Gastroesophageal sphincter (tissue), 4 donors: ENCODE measurements around the gene CC2D1A. TPM values are rescaled to one million over a fixed set of nuclear protein-coding genes. Genes with fewer than 3 reads are reported as not detected.

Experiments used
- ATAC-seq: fragments of 150-250 bp; one replicate; pipeline ENCODE4 v1.9.1; 2016; ENCODE audit warnings: mild to moderate bottlenecking, moderate library complexity
- H3K27ac ChIP-seq, 4 donors: fragments of 200-600 bp; sonication (generic) in 3 of 4; 1 replicate in 3 of 4; 2 replicates in 1 of 4; pipeline ENCODE4 v1.5.1; 2016 to 2019
- H3K27me3 ChIP-seq: fragments of 200-600 bp; sonication (generic); one replicate; pipeline ENCODE4 v1.5.1; 2019
- H3K36me3 ChIP-seq, 2 donors: fragments of 200-600 bp; sonication (generic); one replicate each; pipeline ENCODE4 v1.5.1; 2019; ENCODE audit warnings: control low read depth in 1 of 2
- H3K4me1 ChIP-seq, 3 donors: fragments of 200-600 bp; sonication (generic); 1 replicate in 2 of 3; 2 replicates in 1 of 3; pipeline ENCODE4 v1.5.1; 2016 to 2019; ENCODE audit warnings: control low read depth in 2 of 3
- H3K4me3 ChIP-seq, 2 donors: fragments of 200-600 bp; sonication (generic); one replicate each; pipeline ENCODE4 v1.5.1; 2019; ENCODE audit warnings: mild to moderate bottlenecking in 1 of 2, moderate library complexity in 1 of 2
- H3K9me3 ChIP-seq, 3 donors: fragments of 200-600 bp; sonication (generic); one replicate each; pipeline ENCODE4 v1.5.1; 2017 to 2019; ENCODE audit warnings: control low read depth in 2 of 3
- CTCF ChIP-seq, 4 experiments: fragments of 200-600 bp in 2 of 4; fragments of 450-650 bp in 2 of 4; sonication (generic) in 1 of 4; IDR thresholded peaks; one replicate each; pipeline ENCODE4 v1.5.1; 2017 to 2019; ENCODE audit warnings: antibody characterized with exemption in 4 of 4, mild to moderate bottlenecking in 2 of 4, moderate library complexity in 2 of 4
- EP300 ChIP-seq: sonication (generic); formaldehyde crosslinking; IDR thresholded peaks from one replicate; pipeline ENCODE4 v1.6.1; 2017; ENCODE audit warnings: antibody characterized with exemption, mild to moderate bottlenecking
- POLR2A ChIP-seq, 2 donors: fragments of 450-650 bp; IDR thresholded peaks; one replicate each; pipeline ENCODE4 v1.6.1; 2017; ENCODE audit warnings: antibody characterized with exemption in 2 of 2, mild to moderate bottlenecking in 2 of 2, moderate library complexity in 1 of 2
- POLR2AphosphoS5 ChIP-seq: sonication (generic); formaldehyde crosslinking; IDR thresholded peaks from one replicate; pipeline ENCODE4 v1.6.1; 2017; ENCODE audit warnings: antibody characterized with exemption
- WGBS, 2 donors: methylation state at CpG; one replicate each; pipeline ENCODE4 v1.1.5; 2018; ENCODE audit warnings: low coverage in 1 of 2; 5-methylcytosine and 5-hydroxymethylcytosine counted together
- total RNA-seq, 4 donors: library from RNA; depleted of rRNA; stranded (reverse); fragments of >200 nt; gene quantifications; one replicate each; pipeline ENCODE4 v1.1.0, GENCODE V29; 2016

CC2D1A gene
- 10 to 100 TPM; 15.6 to 36.8 (median 22.4) TPM for total RNA-seq

- WGBS, 2 donors: 17 to 24% methylated on average over 10 to 17 of the region's 86 CpGs
- TF ChIP-seq POLR2A (IDR thresholded peaks at IDR 0.05) (peak; percentile 40 to 62), CTCF (IDR thresholded peaks at IDR 0.05) (peak in 3 of 4 experiments; percentile 20 to 22 (median 20)), EP300 (no peak), POLR2AphosphoS5 (peak; percentile 55)
- H3K4me3 ChIP-seq: peak within 1 kb of the TSS; percentile 73 to 85
- peaks cover 0 to 21% (median 7%) of the 10 kb centered on the region in 3 donors for H3K4me1 ChIP-seq
- H3K36me3 ChIP-seq: peaks cover 0 to 22% of the 10 kb centered on the region in 2 donors
- H3K27me3 ChIP-seq: no peaks in the 10 kb centered on the region
- peak; percentile 99 for ATAC-seq
- H3K27ac ChIP-seq: peak within 1 kb of the TSS; percentile 8 to 82 (median 70)
- no peaks in the 10 kb centered on the region for H3K9me3 ChIP-seq
These were observed at the start of gene CC2D1A, which contains the start of gene BRME1 for GRCh38 chr19:13905634-13906520. TSS of gene CC2D1A (plus strand) at chr19:13906201. CDS start at chr19:13906442, 241 bp downstream. TSS of gene BRME1 (minus strand) at chr19:13906117. CDS start at chr19:13904892, 1,225 bp downstream.

- H3K27me3 ChIP-seq: no peaks in the 10 kb centered on the region
- H3K9me3 ChIP-seq: no peaks in the 10 kb centered on the region
- TF ChIP-seq CTCF (IDR thresholded peaks at IDR 0.05) (no peak), POLR2AphosphoS5 (no peak), EP300 (no peak), POLR2A (IDR thresholded peaks at IDR 0.05) (no peak)
- no peak for ATAC-seq
- 49 to 89% methylated on average over 2 of the region's 2 CpGs for WGBS, 2 donors
- no peak overlapping the region for H3K4me3 ChIP-seq
- H3K27ac ChIP-seq: no peak overlapping the region
- peaks cover 0 to 46% (median 10%) of the 10 kb centered on the region in 3 donors for H3K4me1 ChIP-seq
- no peaks in the 10 kb centered on the region for H3K36me3 ChIP-seq
These were observed 49.5 kb upstream of the CC2D1A start for GRCh38 chr19:13856497-13856896.

- TF ChIP-seq POLR2A (IDR thresholded peaks at IDR 0.05) (no peak), EP300 (no peak), CTCF (IDR thresholded peaks at IDR 0.05) (peak in 2 of 4 experiments; percentile 5 to 19), POLR2AphosphoS5 (peak; percentile 67)
- no peaks in the 10 kb centered on the region for H3K9me3 ChIP-seq
- no peaks in the 10 kb centered on the region for H3K27me3 ChIP-seq
- peaks cover 0 to 42% (median 11%) of the 10 kb centered on the region in 3 donors for H3K4me1 ChIP-seq
- WGBS, 2 donors: 85 to 97% methylated on average over 3 of the region's 3 CpGs
- H3K4me3 ChIP-seq: no peak overlapping the region
- peak overlapping the region in 3 of 4 donors; percentile 46 to 89 (median 51) for H3K27ac ChIP-seq
- H3K36me3 ChIP-seq: no peaks in the 10 kb centered on the region
- no peak for ATAC-seq
These were observed 46.6 kb upstream of the CC2D1A start for GRCh38 chr19:13859361-13859880.

- Histone ChIP-seq H3K27me3 (no peaks in the 10 kb centered on the region), H3K27ac (peak overlapping the region; percentile 69 to 91 (median 90)), H3K4me1 (peaks cover 0 to 52% (median 11%) of the 10 kb centered on the region in 3 donors), H3K4me3 (peak overlapping the region in 1 of 2 donors; percentile 48), H3K9me3 (no peaks in the 10 kb centered on the region), H3K36me3 (no peaks in the 10 kb centered on the region)
- 40 to 79% methylated on average over 1 to 11 of the region's 13 CpGs for WGBS, 2 donors
- TF ChIP-seq EP300: no peak
- no peak for TF ChIP-seq POLR2AphosphoS5
- no peak for TF ChIP-seq POLR2A (IDR thresholded peaks at IDR 0.05)
- no peak for TF ChIP-seq CTCF (IDR thresholded peaks at IDR 0.05)
- ATAC-seq: no peak
These were observed 45.2 kb upstream of the CC2D1A start for GRCh38 chr19:13860679-13861391.
